Suprapubic skin (tissue), 4 donors: ENCODE results near the gene MRM2. TPM values are rescaled to one million over a fixed set of nuclear protein-coding genes. Genes with fewer than 3 reads are reported as not detected.

Source experiments
- DNase-seq, 2 donors: peaks; one replicate each; pipeline ENCODE4 v3.0.0-alpha.2; 2019; ENCODE audit warnings: low spot score in 2 of 2
- H3K27ac ChIP-seq: fragments of 200-600 bp; sonication (generic); one replicate; pipeline ENCODE4 v1.5.1; 2019
- H3K27me3 ChIP-seq: fragments of 200-600 bp; sonication (generic); one replicate; pipeline ENCODE4 v1.5.1; 2019
- H3K36me3 ChIP-seq: fragments of 200-600 bp; sonication (generic); one replicate; pipeline ENCODE4 v1.5.1; 2019
- H3K4me1 ChIP-seq: fragments of 200-600 bp; sonication (generic); one replicate; pipeline ENCODE4 v1.5.1; 2019
- H3K4me3 ChIP-seq: fragments of 200-600 bp; sonication (generic); one replicate; pipeline ENCODE4 v1.5.1; 2019; ENCODE audit warnings: mild to moderate bottlenecking
- H3K9me3 ChIP-seq: fragments of 200-600 bp; sonication (generic); one replicate; pipeline ENCODE4 v1.5.1; 2019
- EP300 ChIP-seq: sonication (generic); formaldehyde crosslinking; IDR thresholded peaks from one replicate; pipeline ENCODE4 v1.6.1; 2017; ENCODE audit warnings: antibody characterized with exemption
- POLR2A ChIP-seq, 2 donors: fragments of 450-650 bp; IDR thresholded peaks; one replicate each; pipeline ENCODE4 v1.6.1; 2017; ENCODE audit warnings: antibody characterized with exemption in 2 of 2, mild to moderate bottlenecking in 2 of 2, moderate library complexity in 2 of 2
- POLR2AphosphoS5 ChIP-seq, 3 donors: sonication (generic); formaldehyde crosslinking; IDR thresholded peaks; one replicate each; pipeline ENCODE4 v1.6.1; 2017; ENCODE audit warnings: antibody characterized with exemption in 3 of 3
- WGBS: methylation state at CpG from one replicate; pipeline ENCODE4 v1.1.5; 2018; 5-methylcytosine and 5-hydroxymethylcytosine counted together
- total RNA-seq, 4 donors: library from RNA; depleted of rRNA; stranded (reverse); fragments of >200 nt; gene quantifications; one replicate each; pipeline ENCODE4 v1.1.0, GENCODE V29; 2016
- TF ChIP-seq, protein P1 (sequence below), 2 donors: fragments of 200-600 bp in 1 of 2; fragments of 450-650 bp in 1 of 2; sonication (generic) in 1 of 2; IDR thresholded peaks; one replicate each; pipeline ENCODE4 v1.5.1; 2016 to 2019; ENCODE audit warnings: antibody characterized with exemption in 2 of 2, mild to moderate bottlenecking in 1 of 2, moderate library complexity in 1 of 2

MRM2 gene
- total RNA-seq, 4 donors from 2014 or later = 11.3 to 41.8 (median 19.8) TPM

- DNase-seq = no peak
- Histone ChIP-seq H3K4me1 (peaks cover 22% of the 10 kb centered on the region), H3K36me3 (peaks cover 9% of the 10 kb centered on the region), H3K27ac (no peak overlapping the region), H3K9me3 (no peaks in the 10 kb centered on the region), H3K27me3 (no peaks in the 10 kb centered on the region), H3K4me3 (no peak overlapping the region)
- TF ChIP-seq, protein P1, sequence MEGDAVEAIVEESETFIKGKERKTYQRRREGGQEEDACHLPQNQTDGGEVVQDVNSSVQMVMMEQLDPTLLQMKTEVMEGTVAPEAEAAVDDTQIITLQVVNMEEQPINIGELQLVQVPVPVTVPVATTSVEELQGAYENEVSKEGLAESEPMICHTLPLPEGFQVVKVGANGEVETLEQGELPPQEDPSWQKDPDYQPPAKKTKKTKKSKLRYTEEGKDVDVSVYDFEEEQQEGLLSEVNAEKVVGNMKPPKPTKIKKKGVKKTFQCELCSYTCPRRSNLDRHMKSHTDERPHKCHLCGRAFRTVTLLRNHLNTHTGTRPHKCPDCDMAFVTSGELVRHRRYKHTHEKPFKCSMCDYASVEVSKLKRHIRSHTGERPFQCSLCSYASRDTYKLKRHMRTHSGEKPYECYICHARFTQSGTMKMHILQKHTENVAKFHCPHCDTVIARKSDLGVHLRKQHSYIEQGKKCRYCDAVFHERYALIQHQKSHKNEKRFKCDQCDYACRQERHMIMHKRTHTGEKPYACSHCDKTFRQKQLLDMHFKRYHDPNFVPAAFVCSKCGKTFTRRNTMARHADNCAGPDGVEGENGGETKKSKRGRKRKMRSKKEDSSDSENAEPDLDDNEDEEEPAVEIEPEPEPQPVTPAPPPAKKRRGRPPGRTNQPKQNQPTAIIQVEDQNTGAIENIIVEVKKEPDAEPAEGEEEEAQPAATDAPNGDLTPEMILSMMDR (IDR thresholded peaks at IDR 0.05) = no peak
- WGBS = 60% methylated on average over 3 of the region's 7 CpGs
Measured at GRCh38 chr7:2229467-2229866, 12.5 kb downstream of the MRM2 start.

GRCh38 chr7:2228921-2229320, 13.1 kb downstream of the MRM2 start:
- Histone ChIP-seq H3K27me3 (no peaks in the 10 kb centered on the region), H3K36me3 (peaks cover 8% of the 10 kb centered on the region), H3K9me3 (no peaks in the 10 kb centered on the region), H3K4me3 (no peak overlapping the region), H3K4me1 (peaks cover 27% of the 10 kb centered on the region), H3K27ac (no peak overlapping the region)
- WGBS = 72% methylated on average over 8 of the region's 8 CpGs
- TF ChIP-seq EP300 = no peak
- TF ChIP-seq, protein P1 (IDR thresholded peaks at IDR 0.05) = no peak
- TF ChIP-seq POLR2A (IDR thresholded peaks at IDR 0.05) = no peak
- TF ChIP-seq POLR2AphosphoS5 (IDR thresholded peaks at IDR 0.05) = no peak
- no peak for DNase-seq

DNA sequence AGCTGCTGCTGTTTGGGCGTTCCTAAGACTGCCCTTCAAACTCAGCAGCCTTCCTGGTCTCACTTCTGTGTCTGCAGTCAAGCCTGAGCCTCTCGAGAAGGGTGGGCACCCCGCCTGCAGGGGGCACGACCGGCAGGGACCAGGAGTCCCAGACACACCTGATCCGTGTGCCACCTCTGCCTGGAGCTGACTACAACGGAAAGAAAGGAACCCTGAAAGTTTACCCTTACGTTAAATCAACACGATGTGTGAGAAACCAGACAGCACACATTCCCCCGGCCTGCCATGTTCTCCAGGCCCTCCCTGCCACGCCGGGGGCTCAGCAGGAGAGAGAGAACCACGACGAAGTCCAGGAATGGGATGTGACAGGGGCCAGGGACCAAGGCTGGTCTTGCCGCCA, 14.3 kb downstream of the MRM2 start:
- TF ChIP-seq, protein P1 (IDR thresholded peaks at IDR 0.05) = no peak
- TF ChIP-seq EP300 = no peak
- no peak for TF ChIP-seq POLR2AphosphoS5 (IDR thresholded peaks at IDR 0.05)
- no peak for TF ChIP-seq POLR2A (IDR thresholded peaks at IDR 0.05)
- peaks cover 17% of the 10 kb centered on the region for H3K36me3 ChIP-seq
- no peak overlapping the region for H3K4me3 ChIP-seq
- no peak for DNase-seq
- 90% methylated on average over 15 of the region's 15 CpGs for WGBS
- H3K4me1 ChIP-seq = peaks cover 24% of the 10 kb centered on the region
- no peaks in the 10 kb centered on the region for H3K9me3 ChIP-seq
- no peaks in the 10 kb centered on the region for H3K27me3 ChIP-seq
- H3K27ac ChIP-seq = no peak overlapping the region

DNA sequence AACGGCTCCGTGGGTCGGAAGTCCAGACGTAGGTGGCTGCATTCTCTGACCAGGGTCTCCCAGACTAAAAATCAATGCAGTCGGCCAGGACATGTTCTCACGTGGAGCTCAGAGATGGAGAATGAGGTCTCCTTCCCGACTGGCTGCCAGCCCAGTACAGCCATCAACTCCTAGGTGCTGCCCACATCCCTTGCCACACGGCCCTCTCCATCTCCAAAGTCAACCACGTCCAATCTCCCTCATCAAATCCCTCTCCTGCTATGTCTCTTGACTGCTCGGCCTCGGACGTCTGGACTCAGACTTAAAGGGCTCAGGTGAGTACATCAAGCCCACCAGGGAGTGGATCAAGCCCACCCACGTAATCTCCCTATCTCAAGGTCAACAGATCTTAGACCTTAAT, 16.2 kb downstream of the MRM2 start:
- Histone ChIP-seq H3K9me3 (no peaks in the 10 kb centered on the region), H3K27ac (peak overlapping the region; percentile 61), H3K36me3 (peaks cover 34% of the 10 kb centered on the region), H3K27me3 (no peaks in the 10 kb centered on the region), H3K4me1 (peaks cover 11% of the 10 kb centered on the region), H3K4me3 (no peak overlapping the region)
- TF ChIP-seq POLR2A (IDR thresholded peaks at IDR 0.05) (no peak), POLR2AphosphoS5 (IDR thresholded peaks at IDR 0.05) (no peak), EP300 (no peak)
- TF ChIP-seq, protein P1 (IDR thresholded peaks at IDR 0.05) = no peak
- no peak for DNase-seq
- 94% methylated on average over 13 of the region's 13 CpGs for WGBS

DNA sequence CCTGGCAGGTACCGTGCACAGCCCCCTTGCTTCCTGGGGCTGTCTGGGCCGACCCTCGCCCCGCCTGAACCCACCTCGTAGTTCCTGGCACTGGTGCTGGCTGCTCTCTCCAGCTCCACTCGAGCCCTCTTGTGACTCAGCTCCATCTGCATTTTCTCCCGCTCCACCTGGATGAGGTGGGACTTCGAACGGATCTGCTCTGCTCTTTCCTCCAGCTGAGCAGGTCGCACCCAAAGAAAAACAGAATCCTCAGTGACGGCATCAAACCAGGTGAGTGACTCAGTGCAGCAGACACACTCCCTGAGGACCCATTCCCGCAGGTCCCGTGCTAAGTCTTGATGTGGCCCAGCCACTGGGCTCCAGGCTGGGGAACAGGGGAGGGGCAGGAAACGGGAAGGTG, 16.7 kb downstream of the MRM2 start:
- peak overlapping the region; percentile 61 for H3K27ac ChIP-seq
- no peak for DNase-seq
- WGBS = 63% methylated on average over 14 of the region's 14 CpGs
- no peaks in the 10 kb centered on the region for H3K9me3 ChIP-seq
- H3K36me3 ChIP-seq = peaks cover 39% of the 10 kb centered on the region
- H3K4me1 ChIP-seq = peaks cover 10% of the 10 kb centered on the region
- no peak overlapping the region for H3K4me3 ChIP-seq
- H3K27me3 ChIP-seq = no peaks in the 10 kb centered on the region
- TF ChIP-seq POLR2A (IDR thresholded peaks at IDR 0.05) (no peak), POLR2AphosphoS5 (IDR thresholded peaks at IDR 0.05) (no peak)

DNA sequence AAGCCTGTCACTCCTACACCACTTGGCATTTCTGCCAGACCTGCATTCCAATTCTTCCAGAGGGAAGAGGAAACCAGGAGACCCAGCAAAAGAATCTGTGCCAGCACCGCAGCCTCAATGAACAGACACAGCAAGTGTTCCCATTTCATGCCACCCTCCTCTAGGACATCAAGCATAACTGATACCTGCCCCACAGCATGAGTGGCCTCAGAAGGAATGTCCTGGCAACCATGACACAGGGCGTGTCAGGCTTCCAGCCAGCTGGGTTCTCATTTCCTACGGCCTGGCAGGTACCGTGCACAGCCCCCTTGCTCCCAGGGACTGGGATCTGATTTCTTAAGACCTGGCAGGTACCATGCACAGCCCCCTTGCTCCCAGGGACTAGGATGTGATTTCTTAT, 17.1 kb downstream of the MRM2 start:
- Histone ChIP-seq H3K27me3 (no peaks in the 10 kb centered on the region), H3K36me3 (peaks cover 43% of the 10 kb centered on the region), H3K4me3 (no peak overlapping the region), H3K9me3 (no peaks in the 10 kb centered on the region), H3K27ac (peak overlapping the region; percentile 61), H3K4me1 (peaks cover 10% of the 10 kb centered on the region)
- DNase-seq = no peak
- TF ChIP-seq, protein P1 (IDR thresholded peaks at IDR 0.05) = no peak
- no peak for TF ChIP-seq POLR2A (IDR thresholded peaks at IDR 0.05)
- no peak for TF ChIP-seq POLR2AphosphoS5 (IDR thresholded peaks at IDR 0.05)
- TF ChIP-seq EP300 = no peak
- 41% methylated on average over 3 of the region's 4 CpGs for WGBS
